Measurements from ENCODE around the gene THAP7. TPM values are rescaled to one million over a fixed set of nuclear protein-coding genes. Genes with fewer than 3 reads are reported as not detected.
A peak's percentile ranks its signal among the peaks of the same experiment; 100 is the strongest.

THAP7 gene
- total and polyA plus RNA-seq, 2 of the 13 experiments (the other 11 are each of a cell fraction or from before 2014, with no cell fraction given): 13.0 to 25.5 TPM

GRCh38 chr22:20965104-20965887 lies 36.6 kb downstream of the THAP7 start (continued):
- TF ChIP-seq SALL1 (CRISPR knock-in tag; IDR thresholded peaks at IDR 0.05) (peak; percentile 44; the same call in 1 of the 2 replicates), KAT7 (CRISPR knock-in tag; IDR thresholded peaks at IDR 0.05; ENCODE audit: borderline replicate concordance) (0 out of 2 replicates have a peak, but pooled peaks have one; percentile 44), RFX1 (IDR thresholded peaks at IDR 0.05) (no peak), ZNF775 (CRISPR knock-in tag; IDR thresholded peaks at IDR 0.05; ENCODE audit: borderline replicate concordance) (no peak), ZNF503 (CRISPR knock-in tag; IDR thresholded peaks at IDR 0.05) (no peak), TCF7L2 (IDR thresholded peaks at IDR 0.05; ENCODE audit: low read depth, low read length) (no peak), ZNF557 (CRISPR knock-in tag; IDR thresholded peaks at IDR 0.05) (no peak), ZBTB3 (CRISPR knock-in tag; IDR thresholded peaks at IDR 0.05; ENCODE audit: borderline replicate concordance, low read depth) (no peak), MEIS2 (CRISPR knock-in tag; IDR thresholded peaks at IDR 0.05) (0 out of 2 replicates have a peak, but pooled peaks have one; percentile 5), NFIB (CRISPR knock-in tag; IDR thresholded peaks at IDR 0.05; ENCODE audit: borderline replicate concordance) (no peak), ZNF678 (CRISPR knock-in tag; IDR thresholded peaks at IDR 0.05) (peak; percentile 23; the same call in 1 of the 2 replicates), BORCS8-MEF2B (CRISPR knock-in tag; IDR thresholded peaks at IDR 0.05) (peak; percentile 65; the same call in 1 of the 2 replicates), MTA1 (CRISPR knock-in tag; IDR thresholded peaks at IDR 0.05; ENCODE audit: borderline replicate concordance) (peak; percentile 34; the same call in 1 of the 2 replicates), FOXM1 (CRISPR knock-in tag; IDR thresholded peaks at IDR 0.05) (no peak), TFDP1 (CRISPR knock-in tag; IDR thresholded peaks at IDR 0.05; ENCODE audit: borderline replicate concordance) (peak; percentile 27; the same call in 1 of the 2 replicates), AGO2 (optimal IDR thresholded peaks at IDR 0.05; ENCODE audit: low read depth, low read length) (peak; percentile 54), SAP130 (CRISPR knock-in tag; IDR thresholded peaks at IDR 0.05; ENCODE audit: low read depth) (peak; percentile 31; the same call in 1 of the 2 replicates), MAZ (IDR thresholded peaks at IDR 0.05; ENCODE audit: borderline replicate concordance, low read depth, low read length) (no peak), MAZ (CRISPR knock-in tag; IDR thresholded peaks at IDR 0.05; ENCODE audit: low read depth) (0 out of 2 replicates have a peak, but pooled peaks have one; percentile 23)
- TF ChIP-seq, protein P1, sequence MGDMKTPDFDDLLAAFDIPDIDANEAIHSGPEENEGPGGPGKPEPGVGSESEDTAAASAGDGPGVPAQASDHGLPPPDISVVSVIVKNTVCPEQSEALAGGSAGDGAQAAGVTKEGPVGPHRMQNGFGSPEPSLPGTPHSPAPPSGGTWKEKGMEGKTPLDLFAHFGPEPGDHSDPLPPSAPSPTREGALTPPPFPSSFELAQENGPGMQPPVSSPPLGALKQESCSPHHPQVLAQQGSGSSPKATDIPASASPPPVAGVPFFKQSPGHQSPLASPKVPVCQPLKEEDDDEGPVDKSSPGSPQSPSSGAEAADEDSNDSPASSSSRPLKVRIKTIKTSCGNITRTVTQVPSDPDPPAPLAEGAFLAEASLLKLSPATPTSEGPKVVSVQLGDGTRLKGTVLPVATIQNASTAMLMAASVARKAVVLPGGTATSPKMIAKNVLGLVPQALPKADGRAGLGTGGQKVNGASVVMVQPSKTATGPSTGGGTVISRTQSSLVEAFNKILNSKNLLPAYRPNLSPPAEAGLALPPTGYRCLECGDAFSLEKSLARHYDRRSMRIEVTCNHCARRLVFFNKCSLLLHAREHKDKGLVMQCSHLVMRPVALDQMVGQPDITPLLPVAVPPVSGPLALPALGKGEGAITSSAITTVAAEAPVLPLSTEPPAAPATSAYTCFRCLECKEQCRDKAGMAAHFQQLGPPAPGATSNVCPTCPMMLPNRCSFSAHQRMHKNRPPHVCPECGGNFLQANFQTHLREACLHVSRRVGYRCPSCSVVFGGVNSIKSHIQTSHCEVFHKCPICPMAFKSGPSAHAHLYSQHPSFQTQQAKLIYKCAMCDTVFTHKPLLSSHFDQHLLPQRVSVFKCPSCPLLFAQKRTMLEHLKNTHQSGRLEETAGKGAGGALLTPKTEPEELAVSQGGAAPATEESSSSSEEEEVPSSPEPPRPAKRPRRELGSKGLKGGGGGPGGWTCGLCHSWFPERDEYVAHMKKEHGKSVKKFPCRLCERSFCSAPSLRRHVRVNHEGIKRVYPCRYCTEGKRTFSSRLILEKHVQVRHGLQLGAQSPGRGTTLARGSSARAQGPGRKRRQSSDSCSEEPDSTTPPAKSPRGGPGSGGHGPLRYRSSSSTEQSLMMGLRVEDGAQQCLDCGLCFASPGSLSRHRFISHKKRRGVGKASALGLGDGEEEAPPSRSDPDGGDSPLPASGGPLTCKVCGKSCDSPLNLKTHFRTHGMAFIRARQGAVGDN (CRISPR knock-in tag; IDR thresholded peaks at IDR 0.05): peak; percentile 89
